ENCODE results near the gene LGALS7. TPM values are rescaled to one million over a fixed set of nuclear protein-coding genes. Genes with fewer than 3 reads are reported as not detected.
A peak's percentile ranks its signal among the peaks of the same experiment; 100 is the strongest.

The LGALS7 gene
- total and polyA plus RNA-seq, 2 of the 13 experiments (the other 11 are each of a cell fraction or from before 2014, with no cell fraction given), result 0.73 TPM; not detected in 1

DNA sequence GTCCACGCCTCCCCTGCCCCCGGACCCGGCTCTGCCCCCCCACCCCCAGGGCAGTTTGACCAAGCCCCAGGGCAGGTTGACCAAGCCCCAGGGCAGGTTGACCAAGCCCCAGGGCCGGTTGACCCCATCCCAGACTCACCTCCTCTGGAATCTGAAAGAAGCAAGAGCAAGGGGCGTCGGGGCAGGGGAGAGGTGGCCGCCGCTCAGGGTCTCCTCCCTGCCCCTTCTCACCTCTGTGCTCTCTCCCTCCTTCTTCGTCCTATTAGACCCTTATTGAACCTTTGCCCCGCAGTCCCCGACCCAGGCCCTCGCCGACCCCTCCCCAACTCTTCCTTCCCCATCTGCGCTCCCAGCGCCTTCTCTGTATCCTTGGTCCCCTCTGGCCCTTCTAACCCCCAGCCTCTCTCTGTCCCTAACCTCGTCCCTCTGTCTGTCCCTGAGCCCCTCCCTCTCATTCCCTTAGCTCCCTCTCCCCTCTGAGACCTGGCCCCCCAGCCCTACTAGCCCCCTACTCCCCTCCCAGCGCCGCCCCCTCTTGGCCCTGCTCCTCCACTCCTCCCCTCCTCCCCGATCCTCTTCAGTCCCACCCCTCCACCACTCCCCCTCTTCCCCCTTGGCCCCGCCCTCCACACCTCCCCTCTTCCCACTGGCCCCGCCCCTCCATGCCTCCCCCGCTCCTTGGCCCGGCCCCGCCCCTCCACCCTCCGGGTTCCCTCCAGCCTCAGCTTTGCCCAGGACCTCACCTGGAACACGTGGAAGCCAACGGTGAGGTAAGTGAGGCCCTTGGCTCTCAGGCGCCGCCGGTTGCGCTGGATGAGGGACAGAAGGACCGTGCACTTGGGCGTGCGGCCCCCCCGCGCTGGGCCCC, 36.7 kb downstream of the LGALS7 start (continued):
- TF ChIP-seq, protein P1, sequence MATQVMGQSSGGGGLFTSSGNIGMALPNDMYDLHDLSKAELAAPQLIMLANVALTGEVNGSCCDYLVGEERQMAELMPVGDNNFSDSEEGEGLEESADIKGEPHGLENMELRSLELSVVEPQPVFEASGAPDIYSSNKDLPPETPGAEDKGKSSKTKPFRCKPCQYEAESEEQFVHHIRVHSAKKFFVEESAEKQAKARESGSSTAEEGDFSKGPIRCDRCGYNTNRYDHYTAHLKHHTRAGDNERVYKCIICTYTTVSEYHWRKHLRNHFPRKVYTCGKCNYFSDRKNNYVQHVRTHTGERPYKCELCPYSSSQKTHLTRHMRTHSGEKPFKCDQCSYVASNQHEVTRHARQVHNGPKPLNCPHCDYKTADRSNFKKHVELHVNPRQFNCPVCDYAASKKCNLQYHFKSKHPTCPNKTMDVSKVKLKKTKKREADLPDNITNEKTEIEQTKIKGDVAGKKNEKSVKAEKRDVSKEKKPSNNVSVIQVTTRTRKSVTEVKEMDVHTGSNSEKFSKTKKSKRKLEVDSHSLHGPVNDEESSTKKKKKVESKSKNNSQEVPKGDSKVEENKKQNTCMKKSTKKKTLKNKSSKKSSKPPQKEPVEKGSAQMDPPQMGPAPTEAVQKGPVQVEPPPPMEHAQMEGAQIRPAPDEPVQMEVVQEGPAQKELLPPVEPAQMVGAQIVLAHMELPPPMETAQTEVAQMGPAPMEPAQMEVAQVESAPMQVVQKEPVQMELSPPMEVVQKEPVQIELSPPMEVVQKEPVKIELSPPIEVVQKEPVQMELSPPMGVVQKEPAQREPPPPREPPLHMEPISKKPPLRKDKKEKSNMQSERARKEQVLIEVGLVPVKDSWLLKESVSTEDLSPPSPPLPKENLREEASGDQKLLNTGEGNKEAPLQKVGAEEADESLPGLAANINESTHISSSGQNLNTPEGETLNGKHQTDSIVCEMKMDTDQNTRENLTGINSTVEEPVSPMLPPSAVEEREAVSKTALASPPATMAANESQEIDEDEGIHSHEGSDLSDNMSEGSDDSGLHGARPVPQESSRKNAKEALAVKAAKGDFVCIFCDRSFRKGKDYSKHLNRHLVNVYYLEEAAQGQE (IDR thresholded peaks at IDR 0.05; ENCODE audit: borderline replicate concordance in 1 of 2, low read depth in 1 of 2, low read length in 2 of 2), result no peak
- TF ChIP-seq HOXA3 (CRISPR knock-in tag; IDR thresholded peaks at IDR 0.05) (0 out of 2 replicates have a peak, but pooled peaks have one; percentile 2), MXD4 (CRISPR knock-in tag; IDR thresholded peaks at IDR 0.05) (peak; percentile 24; the same call in 1 of the 2 replicates)

DNA sequence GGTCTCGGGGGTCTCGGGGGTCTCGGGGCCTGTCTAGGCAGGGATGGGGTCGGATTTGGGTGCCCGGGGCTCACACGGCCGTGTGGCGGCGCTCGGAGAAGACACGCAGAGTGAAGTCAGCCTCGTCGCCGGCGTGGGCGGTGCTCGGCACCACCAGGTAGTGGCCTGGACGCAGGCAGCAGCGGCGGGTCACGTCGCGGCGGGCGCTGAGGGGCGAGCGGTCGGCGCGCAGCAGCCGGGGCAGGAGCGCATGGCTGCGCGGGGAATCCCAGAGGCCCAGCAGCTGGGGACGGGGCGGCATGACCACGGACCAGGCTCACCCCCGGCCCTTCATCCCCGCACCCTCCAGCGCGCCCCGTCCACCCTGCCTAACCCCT, 37.3 kb downstream of the LGALS7 start:
- ChIA-PET POLR2A (no interaction called here), CTCF (ENCODE audit: low intra/inter-chr PET ratio, low total read pairs) (no interaction called here)
- no peak overlapping the region for H2AFZ ChIP-seq (ENCODE audit: low read length)
- H3K27ac ChIP-seq (ENCODE audit: extremely low read length, insufficient read depth, low read length), result peak overlapping the region; percentile 30
- WGBS (ENCODE audit: low lambda C conversion rate), result 60% methylated on average over 36 of the region's 42 CpGs
- H3K79me2 ChIP-seq (ENCODE audit: insufficient read depth, low read length), result no peaks in the 10 kb centered on the region
- no peaks in the 10 kb centered on the region for H3K27me3 ChIP-seq (ENCODE audit: control insufficient read depth in 1 of 2, insufficient read depth in 2 of 2, low read length in 2 of 2)
- H3K9ac ChIP-seq (ENCODE audit: insufficient read depth, low read depth, low read length), result peak overlapping the region; percentile 56; the same call in 1 of the 2 replicates
- DNase-seq (ENCODE audit: low spot score) (no peak), ATAC-seq (peak; percentile 20), FAIRE-seq (no peak)
- no TSS peak for BruUV-seq (replicated peaks)
- intact Hi-C loops (cut with micrococcal nuclease; ENCODE audit: unreplicated experiment), result no loop called here
- H3K4me2 ChIP-seq (ENCODE audit: low read depth, low read length), result peak overlapping the region; percentile 57; the same call in 1 of the 2 replicates
- H3K4me3 ChIP-seq (replicated peaks in 1 of 3; ENCODE audit: insufficient read depth in 1 of 3, low read depth in 2 of 3, low read length in 3 of 3), result peak overlapping the region; percentile 34 to 63 (median 50); a peak in 4 of 6 replicates
- H4K20me1 ChIP-seq (ENCODE audit: insufficient read depth, low read length), result no peaks in the 10 kb centered on the region
- in situ Hi-C loops (cut with HindIII; ENCODE audit: extremely low pct_ligation_motif_present, low pct_unique_long_range_greater_than_20kb), result loop anchor here (25.0 kb wide), 1 partner anchor 176 kb away; the partner anchor contains the start of gene CCER2
- peaks cover 51% of the 10 kb centered on the region for H3K4me1 ChIP-seq (ENCODE audit: insufficient read depth, low read length)
- H3K36me3 ChIP-seq (replicated peaks in 1 of 2; ENCODE audit: control insufficient read depth in 1 of 2, insufficient read depth in 2 of 2, low read length in 2 of 2), result peaks cover 1 to 3% of the 10 kb centered on the region in 2 experiments; a peak in 1 of 5 replicates
- no peaks in the 10 kb centered on the region for H3K9me3 ChIP-seq (ENCODE audit: low read length)
- peak; percentile 59 for TF ChIP-seq RBFOX2 (IDR thresholded peaks at IDR 0.05; ENCODE audit: low read depth, low read length)
- TF ChIP-seq, protein P2, sequence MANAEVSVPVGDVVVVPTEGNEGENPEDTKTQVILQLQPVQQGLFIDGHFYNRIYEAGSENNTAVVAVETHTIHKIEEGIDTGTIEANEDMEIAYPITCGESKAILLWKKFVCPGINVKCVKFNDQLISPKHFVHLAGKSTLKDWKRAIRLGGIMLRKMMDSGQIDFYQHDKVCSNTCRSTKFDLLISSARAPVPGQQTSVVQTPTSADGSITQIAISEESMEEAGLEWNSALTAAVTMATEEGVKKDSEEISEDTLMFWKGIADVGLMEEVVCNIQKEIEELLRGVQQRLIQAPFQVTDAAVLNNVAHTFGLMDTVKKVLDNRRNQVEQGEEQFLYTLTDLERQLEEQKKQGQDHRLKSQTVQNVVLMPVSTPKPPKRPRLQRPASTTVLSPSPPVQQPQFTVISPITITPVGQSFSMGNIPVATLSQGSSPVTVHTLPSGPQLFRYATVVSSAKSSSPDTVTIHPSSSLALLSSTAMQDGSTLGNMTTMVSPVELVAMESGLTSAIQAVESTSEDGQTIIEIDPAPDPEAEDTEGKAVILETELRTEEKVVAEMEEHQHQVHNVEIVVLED (CRISPR knock-in tag; IDR thresholded peaks at IDR 0.05; ENCODE audit: borderline replicate concordance), result no peak
- TF ChIP-seq, protein P3, sequence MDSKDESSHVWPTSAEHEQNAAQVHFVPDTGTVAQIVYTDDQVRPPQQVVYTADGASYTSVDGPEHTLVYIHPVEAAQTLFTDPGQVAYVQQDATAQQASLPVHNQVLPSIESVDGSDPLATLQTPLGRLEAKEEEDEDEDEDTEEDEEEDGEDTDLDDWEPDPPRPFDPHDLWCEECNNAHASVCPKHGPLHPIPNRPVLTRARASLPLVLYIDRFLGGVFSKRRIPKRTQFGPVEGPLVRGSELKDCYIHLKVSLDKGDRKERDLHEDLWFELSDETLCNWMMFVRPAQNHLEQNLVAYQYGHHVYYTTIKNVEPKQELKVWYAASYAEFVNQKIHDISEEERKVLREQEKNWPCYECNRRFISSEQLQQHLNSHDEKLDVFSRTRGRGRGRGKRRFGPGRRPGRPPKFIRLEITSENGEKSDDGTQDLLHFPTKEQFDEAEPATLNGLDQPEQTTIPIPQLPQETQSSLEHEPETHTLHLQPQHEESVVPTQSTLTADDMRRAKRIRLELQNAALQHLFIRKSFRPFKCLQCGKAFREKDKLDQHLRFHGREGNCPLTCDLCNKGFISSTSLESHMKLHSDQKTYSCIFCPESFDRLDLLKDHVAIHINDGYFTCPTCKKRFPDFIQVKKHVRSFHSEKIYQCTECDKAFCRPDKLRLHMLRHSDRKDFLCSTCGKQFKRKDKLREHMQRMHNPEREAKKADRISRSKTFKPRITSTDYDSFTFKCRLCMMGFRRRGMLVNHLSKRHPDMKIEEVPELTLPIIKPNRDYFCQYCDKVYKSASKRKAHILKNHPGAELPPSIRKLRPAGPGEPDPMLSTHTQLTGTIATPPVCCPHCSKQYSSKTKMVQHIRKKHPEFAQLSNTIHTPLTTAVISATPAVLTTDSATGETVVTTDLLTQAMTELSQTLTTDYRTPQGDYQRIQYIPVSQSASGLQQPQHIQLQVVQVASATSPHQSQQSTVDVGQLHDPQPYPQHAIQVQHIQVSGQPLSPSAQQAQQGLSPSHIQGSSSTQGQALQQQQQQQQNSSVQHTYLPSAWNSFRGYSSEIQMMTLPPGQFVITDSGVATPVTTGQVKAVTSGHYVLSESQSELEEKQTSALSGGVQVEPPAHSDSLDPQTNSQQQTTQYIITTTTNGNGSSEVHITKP (CRISPR knock-in tag; IDR thresholded peaks at IDR 0.05; ENCODE audit: low read depth), result no peak
- TF ChIP-seq, protein P4, sequence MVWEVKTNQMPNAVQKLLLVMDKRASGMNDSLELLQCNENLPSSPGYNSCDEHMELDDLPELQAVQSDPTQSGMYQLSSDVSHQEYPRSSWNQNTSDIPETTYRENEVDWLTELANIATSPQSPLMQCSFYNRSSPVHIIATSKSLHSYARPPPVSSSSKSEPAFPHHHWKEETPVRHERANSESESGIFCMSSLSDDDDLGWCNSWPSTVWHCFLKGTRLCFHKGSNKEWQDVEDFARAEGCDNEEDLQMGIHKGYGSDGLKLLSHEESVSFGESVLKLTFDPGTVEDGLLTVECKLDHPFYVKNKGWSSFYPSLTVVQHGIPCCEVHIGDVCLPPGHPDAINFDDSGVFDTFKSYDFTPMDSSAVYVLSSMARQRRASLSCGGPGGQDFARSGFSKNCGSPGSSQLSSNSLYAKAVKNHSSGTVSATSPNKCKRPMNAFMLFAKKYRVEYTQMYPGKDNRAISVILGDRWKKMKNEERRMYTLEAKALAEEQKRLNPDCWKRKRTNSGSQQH (CRISPR knock-in tag; IDR thresholded peaks at IDR 0.05; ENCODE audit: low read depth), result no peak
- no peak for TF ChIP-seq ISX (CRISPR knock-in tag; conservative IDR thresholded peaks at IDR 0.05)
- TF ChIP-seq TCF7 (IDR thresholded peaks at IDR 0.05; ENCODE audit: low read depth), result no peak
- no peak for TF ChIP-seq ZNF720 (CRISPR knock-in tag; IDR thresholded peaks at IDR 0.05)

Measured in HepG2 (cell line).